H1 (cell line): ENCODE data around the gene CYP51A1. TPM values are rescaled to one million over a fixed set of nuclear protein-coding genes. Genes with fewer than 3 reads are reported as not detected.
"Not testable (repeated sequence)": the region's sequence is repeated elsewhere in the genome, so short reads cannot be mapped to it uniquely, and the experiment has no call there.

Source experiments
- CTCF ChIA-PET: fragments of 300-600 bp; sonication (Branson Sonifier 250); formaldehyde crosslinking; loops from one replicate; lab custom pipeline; 2021; ENCODE audit not compliant: partially characterized antibody; lab: Charles Lee
- POLR2A ChIA-PET: fragments of 300-600 bp; sonication (Branson Sonifier 250); formaldehyde crosslinking; loops from one replicate; lab custom pipeline; 2021; ENCODE audit warnings: inconsistent platforms; ENCODE audit not compliant: partially characterized antibody; lab: Charles Lee
- DNase-seq, 2 experiments: peaks; one replicate each; pipeline versions ENCODE4 v3.0.0 to v3.0.0-alpha.2; 2010 to 2022; ENCODE audit warnings: low spot score in 2 of 2, low read depth in 1 of 2, mixed read lengths in 1 of 2
- FAIRE-seq: peaks from 2 replicates; lab custom pipeline; 2011; peaks lifted over from hg19 to GRCh38; lab: Jason Lieb, UNC
- H2AFZ ChIP-seq: 2 replicates; pipeline ENCODE4 v1.8.1; 2012; ENCODE audit warnings: low read length, inconsistent platforms
- H2AK5ac ChIP-seq: 2 replicates; pipeline ENCODE4 v1.6.1; 2013; ENCODE audit warnings: low read depth, low read length
- H2BK120ac ChIP-seq: replicated peaks from 2 replicates; pipeline ENCODE3; 2013; ENCODE audit warnings: low read depth, low read length, inconsistent platforms
- H2BK12ac ChIP-seq: 2 replicates; pipeline ENCODE4 v1.6.1; 2013; ENCODE audit warnings: low read depth, low read length
- H2BK15ac ChIP-seq: 2 replicates; pipeline ENCODE4 v1.6.1; 2013; ENCODE audit warnings: low read length
- H2BK20ac ChIP-seq: 2 replicates; pipeline ENCODE4 v1.6.1; 2013; ENCODE audit warnings: low read length
- H2BK5ac ChIP-seq: 2 replicates; pipeline ENCODE4 v1.6.1; 2013; ENCODE audit warnings: low read depth, low read length
- H3K14ac ChIP-seq: 2 replicates; pipeline ENCODE4 v1.6.1; 2013; ENCODE audit warnings: inconsistent platforms; ENCODE audit not compliant: insufficient read length
- H3K18ac ChIP-seq: 2 replicates; pipeline ENCODE4 v1.6.1; 2013; ENCODE audit warnings: low read length; ENCODE audit errors: extremely low read depth
- H3K23ac ChIP-seq: 2 replicates; pipeline ENCODE4 v1.6.1; 2013; ENCODE audit warnings: inconsistent platforms; ENCODE audit not compliant: insufficient read length
- H3K23me2 ChIP-seq: 2 replicates; pipeline ENCODE4 v1.6.1; 2013; ENCODE audit warnings: low read depth, low read length
- H3K27ac ChIP-seq: 2 replicates; pipeline ENCODE4 v1.6.1; 2011; ENCODE audit warnings: low read depth, low read length, inconsistent platforms
- H3K27me3 ChIP-seq, 4 experiments: replicated peaks in 1 of 4; 1 replicate in 1 of 4; 2 replicates in 3 of 4; pipeline versions ENCODE4 v1.6.1 to v1.8.1; 2011 to 2013; ENCODE audit warnings: low read length in 3 of 4, mild to moderate bottlenecking in 3 of 4, inconsistent platforms in 2 of 4, mixed read lengths in 2 of 4, moderate library complexity in 1 of 4; ENCODE audit not compliant: control insufficient read depth in 3 of 4, insufficient read depth in 3 of 4; ENCODE audit errors: extremely low read depth in 1 of 4
- H3K36me3 ChIP-seq, 4 experiments: 2 replicates each; pipeline versions ENCODE4 v1.6.1 to v1.8.1; 2011 to 2013; ENCODE audit warnings: mild to moderate bottlenecking in 4 of 4, low read length in 3 of 4, moderate library complexity in 2 of 4, control low read depth in 1 of 4, inconsistent platforms in 1 of 4; ENCODE audit not compliant: insufficient read depth in 4 of 4, control insufficient read depth in 2 of 4
- H3K4ac ChIP-seq: replicated peaks from 2 replicates; pipeline ENCODE3; 2013; ENCODE audit warnings: low read length, low read depth, mixed read lengths, inconsistent platforms; ENCODE audit not compliant: insufficient read length
- H3K4me1 ChIP-seq, 4 experiments: replicated peaks in 1 of 4; 1 replicate in 1 of 4; 2 replicates in 3 of 4; pipeline versions ENCODE4 v1.6.1 to v1.8.1; 2011 to 2013; ENCODE audit warnings: low read length in 3 of 4, inconsistent platforms in 2 of 4, mixed read lengths in 1 of 4; ENCODE audit not compliant: insufficient read depth in 4 of 4, control insufficient read depth in 3 of 4
- H3K4me2 ChIP-seq, 2 experiments: 2 replicates each; pipeline versions ENCODE4 v1.6.1 to v1.8.1; 2011 to 2013; ENCODE audit warnings: low read depth in 2 of 2, low read length in 2 of 2, control low read depth in 1 of 2, inconsistent platforms in 1 of 2, mild to moderate bottlenecking in 1 of 2; ENCODE audit not compliant: insufficient read depth in 1 of 2
- H3K4me3 ChIP-seq, 4 experiments: fragments of 200-600, 300-600 bp in 1 of 4; sonication (generic), shearing (Covaris generic), sonication (Bioruptor Twin) in 1 of 4; 2 replicates each; pipeline versions ENCODE4 v1.5.1 to v1.8.1; 2011 to 2016; ENCODE audit warnings: low read length in 4 of 4, low read depth in 3 of 4, control low read depth in 2 of 4, inconsistent platforms in 2 of 4, mild to moderate bottlenecking in 2 of 4, mixed read lengths in 1 of 4, moderate library complexity in 1 of 4; ENCODE audit not compliant: insufficient read depth in 2 of 4; ENCODE audit errors: extremely low read depth in 1 of 4
- H3K56ac ChIP-seq: replicated peaks from 2 replicates; pipeline ENCODE3; 2013; ENCODE audit warnings: low read depth, mild to moderate bottlenecking, mixed read lengths, low read length, inconsistent platforms; ENCODE audit not compliant: insufficient read length
- H3K79me1 ChIP-seq: 2 replicates; pipeline ENCODE4 v1.6.1; 2013; ENCODE audit warnings: low read depth, low read length, control low read depth
- H3K79me2 ChIP-seq, 2 experiments: 2 replicates each; pipeline versions ENCODE4 v1.6.1 to v1.8.1; 2012 to 2013; ENCODE audit warnings: low read length in 2 of 2, mild to moderate bottlenecking in 2 of 2, inconsistent platforms in 1 of 2; ENCODE audit not compliant: insufficient read depth in 2 of 2, control insufficient read depth in 1 of 2
- H3K9ac ChIP-seq, 4 experiments: replicated peaks in 1 of 4; 1 replicate in 1 of 4; 2 replicates in 3 of 4; pipeline versions ENCODE4 v1.6.1 to v1.8.1; 2011 to 2013; ENCODE audit warnings: low read depth in 3 of 4, low read length in 3 of 4, control low read depth in 2 of 4, mild to moderate bottlenecking in 2 of 4, moderate library complexity in 2 of 4, inconsistent platforms in 1 of 4; ENCODE audit errors: extremely low read depth in 1 of 4
- H3K9me3 ChIP-seq, 2 experiments: 2 replicates each; pipeline versions ENCODE4 v1.6.1 to v1.8.1; 2012 to 2013; ENCODE audit warnings: mild to moderate bottlenecking in 2 of 2, moderate library complexity in 2 of 2, control low read depth in 1 of 2, inconsistent platforms in 1 of 2, low read depth in 1 of 2, low read length in 1 of 2, mixed read lengths in 1 of 2; ENCODE audit not compliant: insufficient read depth in 2 of 2
- H4K20me1 ChIP-seq, 2 experiments: replicated peaks in 1 of 2; 2 replicates each; pipeline versions ENCODE3 to v1.8.1; 2011 to 2013; ENCODE audit warnings: inconsistent platforms in 2 of 2, low read length in 2 of 2, mild to moderate bottlenecking in 1 of 2; ENCODE audit not compliant: insufficient read depth in 2 of 2, control insufficient read depth in 1 of 2
- H4K5ac ChIP-seq: 2 replicates; pipeline ENCODE4 v1.6.1; 2013; ENCODE audit warnings: low read length, low read depth, mixed read lengths, inconsistent platforms; ENCODE audit not compliant: insufficient read length
- H4K8ac ChIP-seq: 2 replicates; pipeline ENCODE4 v1.8.0; 2013; ENCODE audit warnings: mild to moderate bottlenecking, moderate library complexity, low read length, inconsistent platforms; ENCODE audit not compliant: insufficient read depth; ENCODE audit errors: extremely low read depth
- H4K91ac ChIP-seq: replicated peaks from 2 replicates; pipeline ENCODE3; 2013; ENCODE audit warnings: low read length, mixed read lengths, inconsistent platforms; ENCODE audit not compliant: insufficient read length
- WGBS, 2 experiments: shearing (Covaris generic) in 1 of 2; methylation state at CpG; one replicate each; pipeline versions ENCODE4 v1.1.6 to v1.1.7; 2013 to 2015; ENCODE audit warnings: low lambda C conversion rate in 2 of 2, mixed read lengths in 2 of 2, inconsistent platforms in 1 of 2, low coverage in 1 of 2, missing lambda C conversion rate in 1 of 2; ENCODE audit not compliant: insufficient replicate concordance in 2 of 2, insufficient coverage in 1 of 2, insufficient read length in 1 of 2; ENCODE audit errors: extremely low coverage in 1 of 2, missing lambda C conversion rate in 1 of 2; 5-methylcytosine and 5-hydroxymethylcytosine counted together
- polyA plus RNA-seq, 7 experiments: library from polyadenylated mRNA; depleted of rRNA in 3 of 7; stranded (reverse) in 5 of 7; unstranded in 2 of 7; fragments of >200 nt in 5 of 7; fragments of 200-250 nt in 2 of 7; gene quantifications; 1 replicate in 5 of 7; 2 replicates in 1 of 7; 4 replicates in 1 of 7; pipeline versions ENCODE4 v1.2.1 to v1.2.3, GENCODE V29; 2011 to 2013; ENCODE audit warnings: missing spikeins in 2 of 7, mixed read lengths in 2 of 7
- total RNA-seq: library from RNA; stranded (reverse); fragmentation: NEBNext Ultra II Directional; extraction: Animal tissue kit (Norgen Biotek cat#: 25700); gene quantifications from 2 replicates; pipeline ENCODE4 v1.2.1, GENCODE V29; 2021

CYP51A1 gene
- total and polyA plus RNA-seq, 2 of the 8 experiments (the other 6 are each of a cell fraction or from before 2014, with no cell fraction given): 9.8 to 111 TPM

DNA sequence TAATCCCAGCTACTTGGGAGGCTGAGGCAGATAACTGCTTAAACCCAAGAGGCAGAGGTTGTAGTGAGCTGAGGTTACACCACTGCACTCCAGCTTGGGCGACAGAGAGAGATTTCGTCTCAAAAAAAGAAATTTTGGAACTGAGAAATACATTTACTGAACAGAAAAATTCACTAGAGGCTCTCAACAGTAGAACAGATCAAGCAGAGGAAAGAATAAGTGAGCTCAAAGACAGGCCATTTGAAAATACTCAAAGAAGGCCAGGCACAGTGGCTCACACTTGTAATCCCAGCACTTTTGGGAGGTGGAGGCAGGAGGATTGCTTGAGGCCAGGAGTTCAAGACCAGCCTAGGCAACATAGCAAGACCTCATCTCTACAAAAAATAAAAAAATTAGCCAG, 35.3 kb upstream of the CYP51A1 start:
- H2AK5ac ChIP-seq, H2BK15ac ChIP-seq, H2BK120ac ChIP-seq, H2AFZ ChIP-seq, H4K5ac ChIP-seq, H3K4me3 ChIP-seq, H3K9me3 ChIP-seq, H3K4me2 ChIP-seq, H3K23me2 ChIP-seq, H2BK20ac ChIP-seq, H3K79me2 ChIP-seq, H3K4ac ChIP-seq, H3K79me1 ChIP-seq, H3K9ac ChIP-seq, H2BK5ac ChIP-seq, H3K14ac ChIP-seq, H4K20me1 ChIP-seq, CTCF ChIA-PET, H3K27me3 ChIP-seq, H2BK12ac ChIP-seq, H3K36me3 ChIP-seq, H3K27ac ChIP-seq, DNase-seq, H3K23ac ChIP-seq, H4K91ac ChIP-seq, H3K4me1 ChIP-seq, FAIRE-seq, H3K56ac ChIP-seq, H4K8ac ChIP-seq, H3K18ac ChIP-seq: not testable (repeated sequence)
- POLR2A ChIA-PET: interaction anchor here (0.6 kb wide), 1 partner anchor 256 kb away, joined by 3 read pairs; no protein-coding TSS in a partner anchor
- 77% methylated on average over 2 of the region's 2 CpGs; no CpG with 5 or more reads in 1 of the 2 experiments for WGBS, 2 experiments
